ENCODE measurements around the gene ZRANB1.

Gene ZRANB1

GRCh38 chr10:125008689-125009638 is 67.0 kb downstream of the ZRANB1 start:
- DNase-seq = no peak

GRCh38 chr10:125009661-125010161 is 67.8 kb downstream of the ZRANB1 start:
- no peak for DNase-seq

GRCh38 chr10:125010362-125010761 is 68.4 kb downstream of the ZRANB1 start:
- no peak for DNase-seq

- no peak for DNase-seq
Observed at GRCh38 chr10:125011171-125011925, 69.4 kb downstream of the ZRANB1 start.

DNA sequence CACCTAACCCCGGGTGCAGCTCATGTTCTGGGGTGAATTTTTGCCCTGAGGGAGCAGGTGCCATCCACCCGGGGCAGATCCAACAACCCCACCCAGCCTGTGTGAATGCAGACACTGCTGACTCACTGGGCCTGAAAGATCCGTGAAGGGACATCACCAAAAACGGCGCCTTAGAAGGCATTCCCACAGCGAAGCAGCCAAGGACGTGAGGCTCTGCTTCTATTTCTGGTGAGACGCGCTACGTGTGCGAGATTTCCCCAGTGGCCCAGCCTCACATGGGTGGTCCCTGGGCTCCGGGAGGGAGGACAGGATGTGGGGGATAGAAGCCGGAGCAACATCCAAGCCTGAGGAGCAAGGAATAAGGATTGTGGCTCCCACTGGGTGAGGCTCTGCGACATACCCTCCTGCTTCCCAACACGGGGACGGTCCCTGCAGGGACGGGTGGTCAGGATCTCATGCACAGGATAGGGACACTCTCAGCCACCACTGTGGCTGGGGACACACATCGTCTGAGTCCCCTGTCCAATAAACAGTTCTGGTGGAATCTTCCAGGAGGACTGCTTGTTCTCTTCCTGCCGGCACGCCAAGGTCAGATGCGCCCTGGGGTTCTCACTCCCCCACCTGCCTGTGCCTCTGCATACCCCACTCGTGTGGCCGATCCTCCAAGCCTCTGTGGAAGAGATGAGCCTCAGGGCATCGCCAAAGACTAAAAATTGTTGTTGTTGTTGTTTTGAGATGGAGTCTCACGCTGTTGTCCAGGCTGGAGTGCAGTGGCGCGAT is 70.2 kb downstream of the ZRANB1 start:
- DNase-seq = no peak

GRCh38 chr10:125012851-125013528 is 71.1 kb downstream of the ZRANB1 start:
- no peak for DNase-seq

GRCh38 chr10:125013529-125013872 is 71.6 kb downstream of the ZRANB1 start:
- DNase-seq = no peak

- no peak for DNase-seq
Observed at GRCh38 chr10:125014086-125014830, 72.3 kb downstream of the ZRANB1 start.

GRCh38 chr10:125014836-125015355 is 73.0 kb downstream of the ZRANB1 start:
- no peak for DNase-seq

DNA sequence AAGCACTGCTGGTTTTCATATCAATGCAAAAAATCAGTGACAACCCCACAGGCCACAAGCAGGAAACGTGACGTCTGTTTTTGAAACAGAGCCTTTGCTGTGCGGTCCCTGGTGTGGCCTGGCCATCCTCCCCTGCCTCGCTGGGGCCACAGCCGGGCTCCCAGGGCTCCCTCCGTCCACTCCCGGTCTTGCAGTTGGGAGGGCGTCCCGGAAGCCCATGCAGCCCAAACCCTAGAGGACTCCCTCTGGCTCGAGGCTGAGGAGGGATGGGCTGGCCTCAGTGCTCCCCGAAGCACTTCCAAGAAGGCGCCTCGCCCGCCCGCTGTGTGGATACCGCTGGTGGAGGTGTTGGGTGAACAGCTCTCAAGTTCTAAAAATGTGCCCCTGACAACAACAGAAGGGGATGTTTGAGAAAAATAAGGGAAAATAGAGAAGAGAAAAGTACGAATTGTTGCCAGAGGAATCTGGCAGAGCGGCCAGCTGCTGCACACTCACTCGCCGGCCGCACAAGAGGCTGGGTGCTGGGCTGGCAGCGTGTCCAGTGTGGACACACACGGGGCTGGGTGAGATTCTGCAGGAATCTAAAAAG is 73.5 kb downstream of the ZRANB1 start:
- DNase-seq = no peak

DNA sequence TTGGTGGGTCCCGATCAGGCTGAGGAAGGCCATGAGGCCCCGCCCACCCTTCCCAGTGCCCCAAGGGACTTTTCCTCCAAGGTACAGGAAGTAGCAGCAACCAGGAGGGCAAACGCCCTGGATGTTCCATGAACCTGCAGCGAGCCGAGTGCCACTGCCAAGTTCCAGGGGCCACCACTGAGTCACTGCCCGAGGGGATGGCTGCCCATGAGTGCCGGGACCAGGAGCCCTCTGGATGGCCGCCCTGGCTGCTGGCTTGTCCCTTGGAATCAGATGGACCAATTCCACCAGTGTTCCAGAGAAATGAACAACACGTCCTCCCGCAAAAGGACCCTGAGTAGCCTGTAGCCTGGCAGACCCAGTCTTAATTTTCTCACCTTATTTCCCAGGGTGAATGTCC is 74.2 kb downstream of the ZRANB1 start:
- no peak for DNase-seq

DNA sequence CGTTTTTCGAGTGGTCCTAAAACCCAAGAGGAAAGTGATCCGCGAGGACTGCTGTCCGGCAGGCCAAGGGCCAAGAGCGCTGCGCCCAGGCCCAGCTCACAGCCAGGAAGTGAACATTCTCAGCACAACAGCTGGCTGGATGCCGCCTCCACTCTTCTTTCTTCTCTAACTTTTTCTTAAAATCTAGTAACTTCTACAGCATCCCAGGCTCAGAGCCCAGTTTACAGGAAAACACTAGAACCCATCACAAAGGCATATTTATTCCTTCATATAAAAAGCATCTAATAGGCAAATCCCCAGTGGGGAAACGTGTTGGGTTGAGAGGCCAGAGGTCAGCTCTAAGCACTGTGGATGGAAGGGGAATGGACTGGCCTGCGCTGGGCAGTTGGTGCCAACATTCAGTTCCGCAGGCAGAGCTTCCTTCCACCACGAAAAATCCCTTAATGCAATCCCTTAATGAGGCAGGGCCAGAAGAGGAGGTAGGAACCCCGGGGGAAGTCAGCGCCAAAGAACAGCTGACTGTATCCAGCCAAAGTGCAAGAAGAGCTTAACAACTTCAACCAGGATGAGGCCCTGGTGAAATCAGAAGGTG is 74.8 kb downstream of the ZRANB1 start:
- DNase-seq = no peak

DNA sequence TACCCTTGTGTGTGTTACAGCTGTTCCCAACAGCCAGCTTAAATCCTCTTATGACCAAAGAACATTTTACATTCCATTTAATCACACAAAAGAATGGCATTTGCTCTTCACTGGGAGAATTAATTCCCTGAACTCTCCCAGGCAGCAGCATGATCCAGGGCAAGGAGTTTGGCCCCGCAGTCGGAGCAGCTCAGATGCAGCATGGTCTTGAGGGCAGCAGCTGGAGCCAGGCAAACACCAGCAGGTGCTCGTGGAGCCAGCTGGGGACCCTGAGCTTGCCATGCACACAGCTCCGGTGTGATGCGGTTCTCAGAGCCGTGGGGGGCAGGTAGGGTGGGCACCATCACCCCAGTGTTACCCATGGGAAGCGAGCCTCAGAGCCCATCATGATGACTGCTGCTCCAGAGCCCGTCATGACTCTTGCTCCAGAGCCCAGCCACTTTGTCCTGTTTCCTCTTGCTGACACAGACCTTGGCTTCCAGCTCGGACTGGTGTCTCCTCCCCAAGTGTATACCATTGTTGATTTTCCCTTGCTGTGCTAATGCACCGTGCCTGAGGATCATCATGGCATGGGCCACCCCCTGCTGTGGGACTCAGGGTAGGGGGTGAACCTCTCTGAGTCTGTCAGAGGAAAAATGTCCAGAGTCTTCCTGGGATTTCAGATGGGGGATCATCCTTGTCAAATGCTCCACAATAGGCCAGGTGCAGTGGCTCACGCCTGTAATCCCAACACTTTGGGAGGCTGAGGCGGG is 75.8 kb downstream of the ZRANB1 start:
- no peak for DNase-seq

DNA sequence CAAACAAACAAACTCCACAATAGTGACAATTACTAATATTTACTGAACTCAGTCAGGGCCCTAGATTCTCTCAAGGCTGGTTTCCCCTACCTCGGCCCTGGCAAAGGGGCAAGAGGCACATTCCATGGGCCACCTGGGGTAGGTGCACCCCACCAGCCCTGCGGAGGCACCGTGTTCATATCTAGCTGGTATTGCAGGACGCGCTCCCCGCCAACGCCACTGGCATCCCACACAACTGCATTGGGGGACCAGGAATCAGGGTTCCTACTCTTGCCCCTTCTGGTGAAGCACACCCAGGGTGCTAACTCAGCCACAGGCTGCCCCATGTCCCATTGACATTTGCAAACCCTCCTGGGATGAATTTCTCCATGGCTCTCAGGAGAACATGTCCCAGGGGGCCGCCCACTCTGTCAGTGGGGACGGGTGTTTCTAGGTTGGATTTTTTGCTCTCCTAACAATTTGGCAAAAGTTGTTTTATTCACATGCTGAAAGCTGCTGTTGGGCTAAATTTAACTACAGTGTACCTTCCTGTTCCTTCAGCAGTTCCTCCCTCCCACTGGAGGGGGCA is 76.7 kb downstream of the ZRANB1 start:
- DNase-seq = no peak

- DNase-seq = no peak
Observed at GRCh38 chr10:125020386-125020785, 78.5 kb downstream of the ZRANB1 start.

GRCh38 chr10:125020871-125021270 is 78.9 kb downstream of the ZRANB1 start:
- DNase-seq = no peak

GRCh38 chr10:125021686-125022344 is 79.9 kb downstream of the ZRANB1 start:
- DNase-seq = no peak

DNA sequence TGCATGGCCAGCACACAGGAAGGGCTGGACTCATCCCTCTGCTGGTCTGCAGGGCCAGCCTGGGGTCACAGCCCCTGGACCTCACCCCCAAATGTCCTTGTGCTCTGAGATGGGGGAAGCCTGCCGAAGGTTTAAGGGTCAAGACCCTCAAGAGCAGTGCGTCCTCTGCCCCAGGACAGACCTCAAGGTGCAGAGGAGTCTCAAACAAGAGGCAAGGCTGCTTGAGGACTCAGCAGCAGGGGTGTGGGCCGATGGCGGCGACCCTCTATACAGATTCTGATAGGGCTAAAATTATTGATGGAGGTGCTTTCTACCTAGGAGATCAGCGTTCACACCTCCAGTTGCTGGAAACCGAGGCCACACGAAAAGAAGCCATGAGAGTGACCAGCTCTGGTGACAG is 80.7 kb downstream of the ZRANB1 start:
- no peak for DNase-seq

GRCh38 chr10:125023255-125023654 is 81.3 kb downstream of the ZRANB1 start:
- DNase-seq = peak; percentile 1

Data from NCI-H2081 treated with DMSO at 0.1 percent for 48 hours (cell line).